Measurements from ENCODE around the gene TANC1. TPM values are rescaled to one million over a fixed set of nuclear protein-coding genes. Genes with fewer than 3 reads are reported as not detected.

The TANC1 gene
- total and polyA plus RNA-seq, 4 experiments from 2014 or later: 0.35 to 0.79 (median 0.50) TPM; not detected in 1

DNA sequence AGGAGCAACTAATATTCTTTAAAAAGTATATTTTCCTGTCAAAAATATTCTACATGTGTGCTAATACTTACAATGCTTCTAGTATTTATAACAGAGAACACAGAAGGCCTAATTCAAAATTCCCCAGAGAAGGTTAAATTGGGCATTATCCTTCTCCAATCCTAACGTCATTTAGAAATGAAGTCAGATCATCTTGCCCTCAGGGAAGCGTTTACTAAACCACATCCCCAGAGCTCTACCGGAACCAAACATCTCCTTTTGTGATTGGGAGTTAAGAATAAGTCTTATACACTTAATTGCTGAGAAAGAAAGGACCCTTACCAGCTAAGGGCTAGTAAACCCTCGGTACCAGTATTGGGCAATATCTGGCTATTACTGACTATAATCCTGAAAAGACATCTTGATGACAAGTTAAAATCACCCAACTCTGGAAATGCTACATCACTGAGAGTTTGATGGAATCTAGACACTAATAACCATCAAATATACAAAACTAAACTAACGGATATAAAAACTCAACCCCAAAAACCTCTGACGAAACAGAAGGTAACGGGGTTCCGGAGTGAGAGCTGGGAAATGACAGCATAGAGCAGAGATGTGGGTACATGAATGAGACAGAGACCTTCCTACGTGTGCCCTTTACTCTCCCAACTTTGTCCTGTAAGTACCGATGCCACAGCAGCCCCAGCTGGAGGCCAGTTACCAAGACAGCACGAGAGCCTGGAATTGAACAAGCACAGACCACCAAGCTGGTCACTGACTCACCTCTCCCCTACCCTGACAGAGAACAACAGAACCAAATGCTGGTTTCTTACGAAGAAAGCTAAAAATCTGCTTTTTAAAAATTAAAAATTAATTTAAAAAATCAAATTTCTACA lies 283.1 kb downstream of the TANC1 start:
- H3K36me3 Mint-ChIP-seq: peaks cover 33 to 44% of the 10 kb centered on the region in 2 donors
- POLR2A ChIA-PET (ENCODE audit: partially characterized antibody): no interaction called here
- H3K27ac ChIP-seq (ENCODE audit: low read depth, low read length): no peak overlapping the region

DNA sequence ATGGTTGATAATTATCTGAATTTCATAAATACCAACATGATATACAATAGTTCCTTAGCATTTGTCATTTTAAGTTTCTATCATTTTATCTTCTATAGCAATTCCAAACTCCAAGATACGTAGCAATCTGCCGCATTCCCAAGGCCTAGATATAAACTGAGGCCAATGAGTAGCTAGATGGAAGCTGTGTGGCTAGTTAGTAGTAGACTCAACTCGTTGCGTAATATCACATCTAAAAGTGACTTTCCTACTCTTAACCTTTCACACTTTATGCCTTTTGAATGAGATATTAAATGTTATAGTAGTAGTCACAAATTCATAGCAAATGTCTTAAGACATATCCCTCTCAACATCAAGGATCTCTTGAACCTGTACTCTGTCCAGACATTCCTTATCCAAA lies 284.5 kb downstream of the TANC1 start:
- intact Hi-C loops (cut with micrococcal nuclease): no loop called here
- Mint-ChIP-seq H3K27me3 (no peaks in the 10 kb centered on the region), H3K27ac (no peak overlapping the region), H3K4me3 (no peak overlapping the region), H3K4me1 (no peaks in the 10 kb centered on the region), H3K9me3 (peaks cover 0 to 2% (median 0%) of the 10 kb centered on the region in 8 donors), H3K36me3 (peaks cover 20 to 38% of the 10 kb centered on the region in 2 donors)
- no peak overlapping the region for H3K27ac ChIP-seq (ENCODE audit: low read depth, low read length)
- H3K4me1 ChIP-seq (ENCODE audit: insufficient read depth, low read length): no peaks in the 10 kb centered on the region
- ChIA-PET CTCF (ENCODE audit: partially characterized antibody) (no interaction called here), POLR2A (ENCODE audit: partially characterized antibody) (no interaction called here)
- H3K4me3 ChIP-seq (ENCODE audit: low read length in 2 of 2): no peak overlapping the region
- no peaks in the 10 kb centered on the region for H3K27me3 ChIP-seq (ENCODE audit: insufficient read depth, low read length)
- no peaks in the 10 kb centered on the region for H3K36me3 ChIP-seq (ENCODE audit: insufficient read depth, low read length)
- H3K9me3 ChIP-seq (ENCODE audit: control insufficient read depth in 1 of 2, low read length in 2 of 2): no peaks in the 10 kb centered on the region
- no peak for DNase-seq

More for the DNA sequence above, 283.1 kb downstream of the TANC1 start:
- CTCF ChIA-PET (ENCODE audit: partially characterized antibody): no interaction called here
- Histone ChIP-seq H3K27me3 (ENCODE audit: insufficient read depth, low read length) (no peaks in the 10 kb centered on the region), H3K4me3 (ENCODE audit: low read length in 2 of 2) (no peak overlapping the region), H3K4me1 (ENCODE audit: insufficient read depth, low read length) (no peaks in the 10 kb centered on the region), H3K36me3 (ENCODE audit: insufficient read depth, low read length) (no peaks in the 10 kb centered on the region), H3K9me3 (ENCODE audit: control insufficient read depth in 1 of 2, low read length in 2 of 2) (no peaks in the 10 kb centered on the region)
- no peak for DNase-seq
- no peak overlapping the region for H3K27ac Mint-ChIP-seq
- no peak overlapping the region for H3K4me3 Mint-ChIP-seq
- no peaks in the 10 kb centered on the region for H3K4me1 Mint-ChIP-seq
- intact Hi-C loops (cut with micrococcal nuclease): no loop called here
- H3K9me3 Mint-ChIP-seq: peaks cover 0 to 2% (median 0%) of the 10 kb centered on the region in 8 donors
- no peaks in the 10 kb centered on the region for H3K27me3 Mint-ChIP-seq

DNA sequence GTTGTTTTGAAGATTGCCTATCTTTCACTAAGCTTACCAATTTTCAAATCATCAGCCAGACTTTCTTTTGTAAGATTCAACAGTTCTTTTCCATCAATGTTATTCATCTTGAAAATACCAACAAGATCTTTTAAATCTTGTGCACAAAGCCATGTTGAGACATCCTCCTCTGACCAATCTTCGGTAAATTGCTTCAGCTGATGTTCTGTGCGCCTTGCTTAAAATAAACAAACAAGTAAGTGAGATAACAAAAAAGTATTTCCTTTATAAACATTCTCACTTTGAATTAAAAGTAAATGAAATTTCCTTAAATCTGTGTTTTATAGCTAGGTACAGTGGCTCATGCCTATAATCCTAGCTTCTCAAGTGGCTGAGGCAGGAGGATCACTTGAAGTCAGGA lies 287.7 kb downstream of the TANC1 start:
- no peak overlapping the region for H3K4me3 Mint-ChIP-seq
- POLR2A ChIA-PET (ENCODE audit: partially characterized antibody): no interaction called here
- DNase-seq: no peak
- Histone ChIP-seq H3K36me3 (ENCODE audit: insufficient read depth, low read length) (no peaks in the 10 kb centered on the region), H3K27ac (ENCODE audit: low read depth, low read length) (no peak overlapping the region), H3K9me3 (ENCODE audit: control insufficient read depth in 1 of 2, low read length in 2 of 2) (no peaks in the 10 kb centered on the region), H3K4me3 (ENCODE audit: low read length in 2 of 2) (no peak overlapping the region), H3K27me3 (ENCODE audit: insufficient read depth, low read length) (no peaks in the 10 kb centered on the region), H3K4me1 (ENCODE audit: insufficient read depth, low read length) (no peaks in the 10 kb centered on the region)
- no peak overlapping the region for H3K27ac Mint-ChIP-seq
- intact Hi-C loops (cut with micrococcal nuclease): no loop called here
- H3K9me3 Mint-ChIP-seq: peaks cover 0 to 2% (median 0%) of the 10 kb centered on the region in 8 donors
- H3K4me1 Mint-ChIP-seq: no peaks in the 10 kb centered on the region
- H3K27me3 Mint-ChIP-seq: no peaks in the 10 kb centered on the region
- H3K36me3 Mint-ChIP-seq: peaks cover 15 to 34% of the 10 kb centered on the region in 2 donors
- CTCF ChIA-PET (ENCODE audit: partially characterized antibody): no interaction called here

DNA sequence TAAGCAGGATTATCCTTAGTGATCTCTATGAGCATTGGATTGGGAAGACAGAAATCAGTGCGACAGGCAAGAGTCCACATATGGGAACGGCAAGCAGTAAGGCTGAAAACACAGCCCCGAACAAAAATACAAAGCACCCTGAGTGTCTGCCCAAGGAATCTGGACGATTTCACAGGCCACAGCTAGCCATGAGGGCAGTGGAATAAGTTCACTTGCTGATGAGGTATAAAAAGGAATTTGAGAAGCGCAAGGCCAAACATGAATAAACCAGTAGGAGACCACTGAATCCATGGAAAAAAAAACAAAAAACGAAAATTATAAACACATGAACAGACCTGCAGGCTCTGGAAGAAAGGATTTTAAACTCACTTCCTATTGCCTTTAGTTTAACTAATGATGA lies 293.8 kb downstream of the TANC1 start:
- Mint-ChIP-seq H3K27ac (no peak overlapping the region), H3K4me3 (peak overlapping the region in 1 of 8 donors; percentile 7), H3K27me3 (no peaks in the 10 kb centered on the region), H3K36me3 (peaks cover 26% of the 10 kb centered on the region in 2 donors), H3K9me3 (no peaks in the 10 kb centered on the region), H3K4me1 (peaks cover 0 to 2% (median 0%) of the 10 kb centered on the region in 4 donors)
- Histone ChIP-seq H3K27me3 (ENCODE audit: insufficient read depth, low read length) (no peaks in the 10 kb centered on the region), H3K4me1 (ENCODE audit: insufficient read depth, low read length) (no peaks in the 10 kb centered on the region), H3K27ac (ENCODE audit: low read depth, low read length) (no peak overlapping the region), H3K9me3 (ENCODE audit: control insufficient read depth in 1 of 2, low read length in 2 of 2) (no peaks in the 10 kb centered on the region), H3K4me3 (ENCODE audit: low read length in 2 of 2) (no peak overlapping the region), H3K36me3 (ENCODE audit: insufficient read depth, low read length) (no peaks in the 10 kb centered on the region)
- intact Hi-C loops (cut with micrococcal nuclease): no loop called here
- DNase-seq: no peak
- ChIA-PET CTCF (ENCODE audit: partially characterized antibody) (no interaction called here), POLR2A (ENCODE audit: partially characterized antibody) (no interaction called here)

DNA sequence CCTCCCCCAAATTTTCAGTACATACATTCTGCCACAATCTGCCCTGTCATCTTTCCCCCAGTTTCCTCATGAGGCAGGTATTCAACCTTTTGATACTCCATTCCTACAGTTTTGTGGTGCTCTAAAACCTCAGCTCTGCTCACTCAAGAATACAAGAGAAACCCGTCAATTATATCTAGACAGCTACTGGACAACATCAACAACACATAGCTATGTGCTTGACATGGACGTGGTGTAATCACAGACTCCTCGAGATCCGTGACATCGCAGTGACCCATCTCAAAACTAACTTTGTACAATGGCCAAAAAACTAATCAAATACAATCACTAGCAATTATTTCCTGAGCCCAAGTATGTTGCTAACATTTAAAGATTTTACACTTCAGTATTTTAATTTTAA lies 294.5 kb downstream of the TANC1 start:
- Mint-ChIP-seq H3K4me3 (no peak overlapping the region), H3K27me3 (no peaks in the 10 kb centered on the region), H3K27ac (no peak overlapping the region), H3K9me3 (no peaks in the 10 kb centered on the region), H3K36me3 (peaks cover 23 to 32% of the 10 kb centered on the region in 2 donors), H3K4me1 (peaks cover 0 to 2% (median 0%) of the 10 kb centered on the region in 4 donors)
- intact Hi-C loops (cut with micrococcal nuclease): no loop called here
- Histone ChIP-seq H3K9me3 (ENCODE audit: control insufficient read depth in 1 of 2, low read length in 2 of 2) (no peaks in the 10 kb centered on the region), H3K4me3 (ENCODE audit: low read length in 2 of 2) (no peak overlapping the region), H3K27me3 (ENCODE audit: insufficient read depth, low read length) (no peaks in the 10 kb centered on the region), H3K27ac (ENCODE audit: low read depth, low read length) (no peak overlapping the region), H3K36me3 (ENCODE audit: insufficient read depth, low read length) (no peaks in the 10 kb centered on the region), H3K4me1 (ENCODE audit: insufficient read depth, low read length) (no peaks in the 10 kb centered on the region)
- ChIA-PET POLR2A (ENCODE audit: partially characterized antibody) (no interaction called here), CTCF (ENCODE audit: partially characterized antibody) (no interaction called here)
- DNase-seq: no peak

DNA sequence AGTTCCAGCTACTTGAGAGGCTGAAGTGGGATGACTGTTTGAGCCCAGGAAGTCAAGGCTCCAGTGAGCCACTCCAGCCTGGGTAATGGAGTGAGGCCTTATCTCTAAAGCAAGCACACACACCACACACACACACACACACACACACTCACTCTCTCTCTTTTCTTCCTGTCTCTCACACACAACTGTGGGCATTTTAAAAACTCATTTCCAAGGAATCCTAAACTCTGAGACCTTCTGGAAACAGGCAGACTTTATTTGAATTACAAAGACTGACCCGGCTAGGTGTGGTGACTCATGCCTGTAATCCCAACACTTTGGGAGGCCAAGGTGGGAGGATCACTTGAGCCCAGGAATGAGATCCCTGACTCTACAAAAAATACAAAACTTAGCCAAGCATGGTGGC lies 296.7 kb downstream of the TANC1 start:
- intact Hi-C loops (cut with micrococcal nuclease): no loop called here
- Histone ChIP-seq H3K27me3 (ENCODE audit: insufficient read depth, low read length) (no peaks in the 10 kb centered on the region), H3K4me1 (ENCODE audit: insufficient read depth, low read length) (no peaks in the 10 kb centered on the region), H3K4me3 (ENCODE audit: low read length in 2 of 2) (no peak overlapping the region), H3K36me3 (ENCODE audit: insufficient read depth, low read length) (no peaks in the 10 kb centered on the region), H3K27ac (ENCODE audit: low read depth, low read length) (no peak overlapping the region), H3K9me3 (ENCODE audit: control insufficient read depth in 1 of 2, low read length in 2 of 2) (no peaks in the 10 kb centered on the region)
- Mint-ChIP-seq H3K4me3 (no peak overlapping the region), H3K27me3 (no peaks in the 10 kb centered on the region), H3K4me1 (peaks cover 0 to 4% (median 0%) of the 10 kb centered on the region in 4 donors), H3K36me3 (peaks cover 26 to 49% of the 10 kb centered on the region in 2 donors), H3K9me3 (no peaks in the 10 kb centered on the region), H3K27ac (peak overlapping the region in 2 of 7 donors; percentile 16 to 47)
- DNase-seq: no peak
- ChIA-PET POLR2A (ENCODE audit: partially characterized antibody) (no interaction called here), CTCF (ENCODE audit: partially characterized antibody) (interaction anchor here (0.6 kb wide), 1 partner anchor 868 kb away, joined by 3 read pairs; no protein-coding TSS in a partner anchor)

DNA sequence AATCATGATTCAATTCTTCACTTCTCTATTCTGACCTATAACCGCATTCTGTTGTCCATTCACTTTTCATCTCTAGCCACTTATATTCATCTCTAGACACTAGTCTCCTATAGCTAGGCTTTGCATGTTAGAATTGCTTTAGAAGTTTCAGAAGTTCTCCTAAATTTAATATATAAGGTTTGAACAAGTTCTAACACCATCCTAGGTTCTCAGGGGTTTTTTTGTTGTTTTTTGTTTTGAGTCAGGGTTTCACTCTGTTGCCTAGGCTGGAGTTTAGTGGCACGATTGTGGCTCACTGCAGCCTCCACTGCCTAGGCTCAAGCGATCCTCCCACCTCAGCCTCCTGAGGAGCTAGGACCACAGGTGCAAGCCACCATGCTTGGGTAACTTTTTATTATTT lies 298.1 kb downstream of the TANC1 start:
- H3K36me3 ChIP-seq (ENCODE audit: insufficient read depth, low read length): no peaks in the 10 kb centered on the region
- no peak overlapping the region for H3K4me3 ChIP-seq (ENCODE audit: low read length in 2 of 2)
- DNase-seq: no peak
- intact Hi-C loops (cut with micrococcal nuclease): no loop called here
- Mint-ChIP-seq H3K27ac (no peak overlapping the region), H3K36me3 (peaks cover 34 to 61% of the 10 kb centered on the region in 2 donors), H3K4me1 (peaks cover 0 to 2% (median 0%) of the 10 kb centered on the region in 4 donors), H3K4me3 (no peak overlapping the region), H3K27me3 (no peaks in the 10 kb centered on the region), H3K9me3 (no peaks in the 10 kb centered on the region)
- H3K9me3 ChIP-seq (ENCODE audit: control insufficient read depth in 1 of 2, low read length in 2 of 2): no peaks in the 10 kb centered on the region
- no peaks in the 10 kb centered on the region for H3K4me1 ChIP-seq (ENCODE audit: insufficient read depth, low read length)
- H3K27ac ChIP-seq (ENCODE audit: low read depth, low read length): no peak overlapping the region
- CTCF ChIA-PET (ENCODE audit: partially characterized antibody): no interaction called here
- POLR2A ChIA-PET (ENCODE audit: partially characterized antibody): no interaction called here
- no peaks in the 10 kb centered on the region for H3K27me3 ChIP-seq (ENCODE audit: insufficient read depth, low read length)

All from CD4-positive, alpha-beta memory T cell (primary cell).